ENCODE results near the gene NXPH3. TPM values are rescaled to one million over a fixed set of nuclear protein-coding genes. Genes with fewer than 3 reads are reported as not detected.
A peak's percentile ranks its signal among the peaks of the same experiment; 100 is the strongest.

The NXPH3 gene
- total RNA-seq, 1 experiment from 2014 or later, result 0.26 TPM

DNA sequence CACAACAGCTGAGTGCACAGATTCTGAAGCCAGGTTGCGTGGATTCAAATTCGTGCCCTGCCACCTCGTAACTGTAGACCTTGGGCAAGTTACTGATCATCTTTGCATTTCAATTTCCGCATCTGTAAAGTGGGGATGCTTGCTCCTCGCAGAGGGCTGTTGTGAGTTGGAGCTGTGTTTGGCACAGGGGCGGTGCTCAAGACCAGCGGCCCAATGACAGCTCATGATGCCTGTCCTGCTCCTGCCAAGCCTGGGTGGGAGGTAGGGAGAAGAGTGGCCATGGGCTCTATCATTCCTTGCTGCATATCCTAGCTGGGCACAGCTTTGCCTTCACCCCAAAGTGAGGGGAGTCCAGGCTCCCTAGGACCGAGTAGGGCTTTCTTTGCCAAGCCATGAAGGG is 12.6 kb downstream of the NXPH3 start:
- no peak overlapping the region for H2AFZ ChIP-seq (ENCODE audit: low read length)
- ATAC-seq, result no peak
- H3K27me3 ChIP-seq (ENCODE audit: low read length), result no peaks in the 10 kb centered on the region
- H4K20me1 ChIP-seq (ENCODE audit: low read length), result no peaks in the 10 kb centered on the region
- TF ChIP-seq EZH2phosphoT487 (IDR thresholded peaks at IDR 0.05; ENCODE audit: borderline replicate concordance, low read length) (no peak), EZH2 (IDR thresholded peaks at IDR 0.05; ENCODE audit: low read length, unreplicated experiment) (no peak)
- TF ChIP-seq, protein P1, sequence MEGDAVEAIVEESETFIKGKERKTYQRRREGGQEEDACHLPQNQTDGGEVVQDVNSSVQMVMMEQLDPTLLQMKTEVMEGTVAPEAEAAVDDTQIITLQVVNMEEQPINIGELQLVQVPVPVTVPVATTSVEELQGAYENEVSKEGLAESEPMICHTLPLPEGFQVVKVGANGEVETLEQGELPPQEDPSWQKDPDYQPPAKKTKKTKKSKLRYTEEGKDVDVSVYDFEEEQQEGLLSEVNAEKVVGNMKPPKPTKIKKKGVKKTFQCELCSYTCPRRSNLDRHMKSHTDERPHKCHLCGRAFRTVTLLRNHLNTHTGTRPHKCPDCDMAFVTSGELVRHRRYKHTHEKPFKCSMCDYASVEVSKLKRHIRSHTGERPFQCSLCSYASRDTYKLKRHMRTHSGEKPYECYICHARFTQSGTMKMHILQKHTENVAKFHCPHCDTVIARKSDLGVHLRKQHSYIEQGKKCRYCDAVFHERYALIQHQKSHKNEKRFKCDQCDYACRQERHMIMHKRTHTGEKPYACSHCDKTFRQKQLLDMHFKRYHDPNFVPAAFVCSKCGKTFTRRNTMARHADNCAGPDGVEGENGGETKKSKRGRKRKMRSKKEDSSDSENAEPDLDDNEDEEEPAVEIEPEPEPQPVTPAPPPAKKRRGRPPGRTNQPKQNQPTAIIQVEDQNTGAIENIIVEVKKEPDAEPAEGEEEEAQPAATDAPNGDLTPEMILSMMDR (conservative IDR thresholded peaks at IDR 0.05; ENCODE audit: low read depth, low read length), result no peak
- intact Hi-C loops (cut with micrococcal nuclease), result no loop called here
- H3K27ac ChIP-seq (ENCODE audit: low read length), result no peak overlapping the region
- H3K79me2 ChIP-seq (ENCODE audit: low read length), result no peaks in the 10 kb centered on the region
- H3K9me3 ChIP-seq (ENCODE audit: low read length), result no peaks in the 10 kb centered on the region
- no peak overlapping the region for H3K9ac ChIP-seq (ENCODE audit: low read length)
- ChIA-PET CTCF (no interaction called here), POLR2A (ENCODE audit: unreplicated experiment) (no interaction called here)
- H3K4me2 ChIP-seq (ENCODE audit: low read length), result no peak overlapping the region
- H3K4me3 ChIP-seq (ENCODE audit: low read length), result no peak overlapping the region
- no TSS peak for BruUV-seq (replicated peaks)
- no peak for DNase-seq
- H3K4me1 ChIP-seq (ENCODE audit: insufficient read depth, low read length), result peaks cover 16% of the 10 kb centered on the region
- H3K36me3 ChIP-seq (ENCODE audit: low read depth, low read length), result no peaks in the 10 kb centered on the region
- no peaks in the 10 kb centered on the region for H3K9me2 ChIP-seq (replicated peaks; ENCODE audit: low read length)
- no peaks in the 10 kb centered on the region for H3F3A ChIP-seq (ENCODE audit: low read length, unreplicated experiment)

DNA sequence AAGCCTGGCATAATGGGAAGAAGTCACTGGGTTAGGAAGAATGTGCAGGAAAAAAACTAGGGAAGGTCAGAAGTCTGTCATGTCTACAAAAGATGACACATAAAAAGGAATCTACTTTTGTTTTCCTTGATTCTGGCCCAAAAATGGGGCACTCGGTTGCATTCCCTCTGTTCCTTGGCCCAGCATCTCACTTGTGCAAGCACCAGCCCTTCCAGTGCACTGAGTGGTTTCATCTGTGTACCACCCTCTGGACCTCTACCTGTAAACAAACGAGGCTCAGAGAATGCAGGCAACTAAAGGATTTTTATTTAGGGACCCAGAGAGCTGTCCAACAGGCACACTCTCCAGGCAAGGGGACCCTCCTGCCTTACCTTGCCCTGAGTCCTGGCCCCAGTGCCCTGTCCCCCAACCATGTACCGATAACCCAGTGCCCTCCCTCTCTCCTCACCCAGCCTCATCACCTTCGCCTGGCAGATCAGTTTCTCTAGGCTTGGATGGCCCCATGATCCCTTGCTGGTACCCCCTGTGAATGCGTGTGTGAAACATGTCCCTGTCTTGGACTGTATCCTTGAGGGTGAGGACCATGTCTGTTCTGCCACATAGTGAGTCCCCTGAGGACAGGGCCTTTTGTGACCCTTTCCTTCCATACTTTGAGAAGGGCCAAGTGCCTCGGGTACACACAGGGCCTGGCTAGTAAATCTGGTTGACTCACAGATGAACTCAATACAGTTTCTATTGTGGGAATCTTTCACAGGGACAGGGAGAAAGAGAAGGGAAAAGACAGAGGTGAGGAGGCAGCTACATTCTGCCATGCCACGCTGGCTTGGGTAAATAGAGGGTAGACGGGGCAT is 13.3 kb downstream of the NXPH3 start:
- H3K27me3 ChIP-seq (ENCODE audit: low read length), result no peaks in the 10 kb centered on the region
- no peak overlapping the region for H3K9ac ChIP-seq (ENCODE audit: low read length)
- H3K36me3 ChIP-seq (ENCODE audit: low read depth, low read length), result no peaks in the 10 kb centered on the region
- no peaks in the 10 kb centered on the region for H3F3A ChIP-seq (ENCODE audit: low read length, unreplicated experiment)
- BruUV-seq (replicated peaks), result no TSS peak
- no peak overlapping the region for H2AFZ ChIP-seq (ENCODE audit: low read length)
- intact Hi-C loops (cut with micrococcal nuclease), result no loop called here
- TF ChIP-seq EZH2phosphoT487 (IDR thresholded peaks at IDR 0.05; ENCODE audit: borderline replicate concordance, low read length) (no peak), EZH2 (IDR thresholded peaks at IDR 0.05; ENCODE audit: low read length, unreplicated experiment) (no peak)
- TF ChIP-seq, protein P1 (conservative IDR thresholded peaks at IDR 0.05; ENCODE audit: low read depth, low read length), result no peak
- H3K4me2 ChIP-seq (ENCODE audit: low read length), result no peak overlapping the region
- H4K20me1 ChIP-seq (ENCODE audit: low read length), result no peaks in the 10 kb centered on the region
- H3K4me3 ChIP-seq (ENCODE audit: low read length), result no peak overlapping the region
- H3K9me2 ChIP-seq (replicated peaks; ENCODE audit: low read length), result no peaks in the 10 kb centered on the region
- no peaks in the 10 kb centered on the region for H3K79me2 ChIP-seq (ENCODE audit: low read length)
- H3K9me3 ChIP-seq (ENCODE audit: low read length), result no peaks in the 10 kb centered on the region
- peak; percentile 65 for ATAC-seq
- H3K4me1 ChIP-seq (ENCODE audit: insufficient read depth, low read length), result peaks cover 14% of the 10 kb centered on the region
- peak; percentile 51 for DNase-seq
- ChIA-PET CTCF (interaction anchor here (1.2 kb wide), 1 partner anchor 16 kb away, joined by 3 read pairs; no protein-coding TSS in a partner anchor), POLR2A (ENCODE audit: unreplicated experiment) (interaction anchor here (0.6 kb wide), 1 partner anchor 87 kb away, joined by 3 read pairs; no protein-coding TSS in a partner anchor)
- peak overlapping the region; percentile 18 for H3K27ac ChIP-seq (ENCODE audit: low read length)

DNA sequence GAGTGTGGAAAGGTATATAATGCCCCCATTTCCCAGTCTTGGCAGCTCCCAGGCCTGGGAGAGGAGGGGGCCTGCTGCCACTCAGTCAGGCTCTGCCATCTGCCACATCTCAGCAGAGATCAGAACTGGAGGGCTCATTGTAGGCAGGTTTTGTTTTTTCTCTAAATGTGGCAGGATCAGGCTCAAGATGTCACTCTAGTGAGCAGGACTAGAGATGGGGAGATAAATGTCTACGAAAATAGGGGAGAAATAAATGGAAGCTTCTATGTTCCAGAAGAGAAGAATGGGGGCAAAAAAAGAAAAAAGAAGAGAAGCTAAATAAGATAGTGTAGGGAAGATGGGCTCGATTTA is 13.9 kb downstream of the NXPH3 start:
- Histone ChIP-seq H3K27ac (ENCODE audit: low read length) (no peak overlapping the region; the same call in 1 of the 2 replicates), H3K4me2 (ENCODE audit: low read length) (no peak overlapping the region), H3K9me3 (ENCODE audit: low read length) (no peaks in the 10 kb centered on the region), H3K4me1 (ENCODE audit: insufficient read depth, low read length) (peaks cover 14% of the 10 kb centered on the region), H3K27me3 (ENCODE audit: low read length) (no peaks in the 10 kb centered on the region), H3K79me2 (ENCODE audit: low read length) (no peaks in the 10 kb centered on the region), H3K9ac (ENCODE audit: low read length) (no peak overlapping the region), H4K20me1 (ENCODE audit: low read length) (no peaks in the 10 kb centered on the region), H2AFZ (ENCODE audit: low read length) (no peak overlapping the region), H3K4me3 (ENCODE audit: low read length) (no peak overlapping the region), H3K9me2 (replicated peaks; ENCODE audit: low read length) (no peaks in the 10 kb centered on the region), H3K36me3 (ENCODE audit: low read depth, low read length) (no peaks in the 10 kb centered on the region), H3F3A (ENCODE audit: low read length, unreplicated experiment) (no peaks in the 10 kb centered on the region)
- POLR2A ChIA-PET (ENCODE audit: unreplicated experiment), result interaction anchor here (0.6 kb wide), 2 partner anchors 87 to 222 kb away, joined by 3 to 10 read pairs; no protein-coding TSS in a partner anchor
- intact Hi-C loops (cut with micrococcal nuclease), result no loop called here
- no TSS peak for BruUV-seq (replicated peaks)
- TF ChIP-seq, protein P1 (conservative IDR thresholded peaks at IDR 0.05; ENCODE audit: low read depth, low read length), result no peak
- no peak for TF ChIP-seq EZH2phosphoT487 (IDR thresholded peaks at IDR 0.05; ENCODE audit: borderline replicate concordance, low read length)
- DNase-seq, result no peak
- no peak; the same call in 1 of the 2 replicates for ATAC-seq
- CTCF ChIA-PET, result interaction anchor here (1.2 kb wide), 1 partner anchor 17 kb away, joined by 3 read pairs; no protein-coding TSS in a partner anchor

All from PC-3 (cell line).